ENCODE measurements around the gene GGT6.

The GGT6 gene, protein sequence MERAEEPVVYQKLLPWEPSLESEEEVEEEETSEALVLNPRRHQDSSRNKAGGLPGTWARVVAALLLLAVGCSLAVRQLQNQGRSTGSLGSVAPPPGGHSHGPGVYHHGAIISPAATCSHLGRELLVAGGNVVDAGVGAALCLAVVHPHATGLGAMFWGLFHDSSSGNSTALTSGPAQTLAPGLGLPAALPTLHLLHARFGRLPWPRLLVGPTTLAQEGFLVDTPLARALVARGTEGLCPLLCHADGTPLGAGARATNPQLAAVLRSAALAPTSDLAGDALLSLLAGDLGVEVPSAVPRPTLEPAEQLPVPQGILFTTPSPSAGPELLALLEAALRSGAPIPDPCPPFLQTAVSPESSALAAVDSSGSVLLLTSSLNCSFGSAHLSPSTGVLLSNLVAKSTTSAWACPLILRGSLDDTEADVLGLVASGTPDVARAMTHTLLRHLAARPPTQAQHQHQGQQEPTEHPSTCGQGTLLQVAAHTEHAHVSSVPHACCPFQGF

DNA sequence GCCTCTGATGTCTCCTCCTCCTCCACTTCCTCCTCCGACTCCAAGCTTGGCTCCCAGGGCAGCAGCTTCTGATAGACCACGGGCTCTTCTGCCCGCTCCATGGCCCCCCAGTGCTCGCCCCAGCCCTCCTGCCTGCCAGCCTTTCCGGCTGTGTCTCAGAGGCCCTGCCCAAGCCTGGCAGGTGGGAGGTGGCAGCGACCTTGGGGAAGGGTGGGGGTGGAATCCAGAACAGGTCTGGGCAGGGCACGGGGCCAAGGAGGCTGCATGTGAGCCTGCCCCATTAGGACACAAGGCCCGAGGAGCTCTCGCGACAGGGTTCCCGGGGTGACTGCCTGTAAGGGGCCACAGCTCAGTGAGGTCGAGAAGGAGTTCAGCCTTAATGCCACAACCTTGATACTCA, at the start of gene GGT6:
TSS of gene GGT6 (minus strand) at position 157 of the 400 bp plus-strand sequence. CDS start at position 101, 56 bp downstream.
- ATAC-seq, result no peak
- TF ChIP-seq BACH2 (CRISPR knock-in tag; IDR thresholded peaks at IDR 0.05; ENCODE audit: borderline replicate concordance) (no peak), ZFP3 (CRISPR knock-in tag; IDR thresholded peaks at IDR 0.05) (no peak), OSR1 (CRISPR knock-in tag; IDR thresholded peaks at IDR 0.05) (no peak), ZNF565 (CRISPR knock-in tag; conservative IDR thresholded peaks at IDR 0.05; ENCODE audit: low read depth) (no peak), ESRRG (CRISPR knock-in tag; IDR thresholded peaks at IDR 0.05) (no peak), ZNF8 (CRISPR knock-in tag; IDR thresholded peaks at IDR 0.05) (no peak), TOX (CRISPR knock-in tag; IDR thresholded peaks at IDR 0.05; ENCODE audit: borderline replicate concordance) (no peak), ZC3H10 (CRISPR knock-in tag; IDR thresholded peaks at IDR 0.05) (no peak), GLIS3 (CRISPR knock-in tag; IDR thresholded peaks at IDR 0.05) (no peak), ARNTL (CRISPR knock-in tag; IDR thresholded peaks at IDR 0.05; ENCODE audit: borderline replicate concordance, low read depth) (no peak), ZFP30 (CRISPR knock-in tag; IDR thresholded peaks at IDR 0.05) (no peak), ZNF70 (CRISPR knock-in tag; IDR thresholded peaks at IDR 0.05) (no peak), ISL1 (CRISPR knock-in tag; IDR thresholded peaks at IDR 0.05) (no peak), CSDC2 (CRISPR knock-in tag; IDR thresholded peaks at IDR 0.05) (no peak), RARB (CRISPR knock-in tag; IDR thresholded peaks at IDR 0.05) (no peak), SNAI2 (CRISPR knock-in tag; IDR thresholded peaks at IDR 0.05) (no peak)
- TF ChIP-seq, protein P1, sequence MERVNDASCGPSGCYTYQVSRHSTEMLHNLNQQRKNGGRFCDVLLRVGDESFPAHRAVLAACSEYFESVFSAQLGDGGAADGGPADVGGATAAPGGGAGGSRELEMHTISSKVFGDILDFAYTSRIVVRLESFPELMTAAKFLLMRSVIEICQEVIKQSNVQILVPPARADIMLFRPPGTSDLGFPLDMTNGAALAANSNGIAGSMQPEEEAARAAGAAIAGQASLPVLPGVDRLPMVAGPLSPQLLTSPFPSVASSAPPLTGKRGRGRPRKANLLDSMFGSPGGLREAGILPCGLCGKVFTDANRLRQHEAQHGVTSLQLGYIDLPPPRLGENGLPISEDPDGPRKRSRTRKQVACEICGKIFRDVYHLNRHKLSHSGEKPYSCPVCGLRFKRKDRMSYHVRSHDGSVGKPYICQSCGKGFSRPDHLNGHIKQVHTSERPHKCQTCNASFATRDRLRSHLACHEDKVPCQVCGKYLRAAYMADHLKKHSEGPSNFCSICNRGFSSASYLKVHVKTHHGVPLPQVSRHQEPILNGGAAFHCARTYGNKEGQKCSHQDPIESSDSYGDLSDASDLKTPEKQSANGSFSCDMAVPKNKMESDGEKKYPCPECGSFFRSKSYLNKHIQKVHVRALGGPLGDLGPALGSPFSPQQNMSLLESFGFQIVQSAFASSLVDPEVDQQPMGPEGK (CRISPR knock-in tag; IDR thresholded peaks at IDR 0.05; ENCODE audit: borderline replicate concordance), result no peak
- TF ChIP-seq, protein P2, sequence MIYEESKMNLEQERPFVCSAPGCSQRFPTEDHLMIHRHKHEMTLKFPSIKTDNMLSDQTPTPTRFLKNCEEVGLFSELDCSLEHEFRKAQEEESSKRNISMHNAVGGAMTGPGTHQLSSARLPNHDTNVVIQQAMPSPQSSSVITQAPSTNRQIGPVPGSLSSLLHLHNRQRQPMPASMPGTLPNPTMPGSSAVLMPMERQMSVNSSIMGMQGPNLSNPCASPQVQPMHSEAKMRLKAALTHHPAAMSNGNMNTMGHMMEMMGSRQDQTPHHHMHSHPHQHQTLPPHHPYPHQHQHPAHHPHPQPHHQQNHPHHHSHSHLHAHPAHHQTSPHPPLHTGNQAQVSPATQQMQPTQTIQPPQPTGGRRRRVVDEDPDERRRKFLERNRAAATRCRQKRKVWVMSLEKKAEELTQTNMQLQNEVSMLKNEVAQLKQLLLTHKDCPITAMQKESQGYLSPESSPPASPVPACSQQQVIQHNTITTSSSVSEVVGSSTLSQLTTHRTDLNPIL (CRISPR knock-in tag; IDR thresholded peaks at IDR 0.05; ENCODE audit: low read depth), result no peak
- TF ChIP-seq, protein P3, sequence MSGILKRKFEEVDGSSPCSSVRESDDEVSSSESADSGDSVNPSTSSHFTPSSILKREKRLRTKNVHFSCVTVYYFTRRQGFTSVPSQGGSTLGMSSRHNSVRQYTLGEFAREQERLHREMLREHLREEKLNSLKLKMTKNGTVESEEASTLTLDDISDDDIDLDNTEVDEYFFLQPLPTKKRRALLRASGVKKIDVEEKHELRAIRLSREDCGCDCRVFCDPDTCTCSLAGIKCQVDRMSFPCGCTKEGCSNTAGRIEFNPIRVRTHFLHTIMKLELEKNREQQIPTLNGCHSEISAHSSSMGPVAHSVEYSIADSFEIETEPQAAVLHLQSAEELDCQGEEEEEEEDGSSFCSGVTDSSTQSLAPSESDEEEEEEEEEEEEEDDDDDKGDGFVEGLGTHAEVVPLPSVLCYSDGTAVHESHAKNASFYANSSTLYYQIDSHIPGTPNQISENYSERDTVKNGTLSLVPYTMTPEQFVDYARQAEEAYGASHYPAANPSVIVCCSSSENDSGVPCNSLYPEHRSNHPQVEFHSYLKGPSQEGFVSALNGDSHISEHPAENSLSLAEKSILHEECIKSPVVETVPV (CRISPR knock-in tag; IDR thresholded peaks at IDR 0.05), result no peak

DNA sequence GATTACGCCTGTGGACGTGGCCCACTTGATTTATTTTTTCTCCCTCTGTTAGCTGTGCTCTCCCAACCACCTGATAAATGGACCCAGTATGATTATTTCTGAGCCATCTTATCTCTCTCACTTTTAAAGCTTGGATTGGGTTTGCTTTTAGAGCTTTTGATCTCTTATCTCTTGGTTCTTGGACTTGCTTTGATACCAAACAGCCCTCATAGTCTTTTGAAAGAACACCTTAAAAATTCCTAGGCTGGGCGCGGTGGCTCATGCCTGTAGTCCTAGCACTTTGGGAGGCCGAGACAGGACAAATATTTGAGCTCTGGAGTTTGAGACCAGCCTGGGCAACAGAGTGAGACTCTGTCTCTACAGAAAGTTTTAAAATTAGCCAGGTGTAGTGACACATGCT, 49.8 kb upstream of the GGT6 start:
- no peak for ATAC-seq
- TF ChIP-seq ZNF70 (CRISPR knock-in tag; IDR thresholded peaks at IDR 0.05) (no peak), ZFP3 (CRISPR knock-in tag; IDR thresholded peaks at IDR 0.05) (no peak), CSDC2 (CRISPR knock-in tag; IDR thresholded peaks at IDR 0.05) (no peak), ZNF565 (CRISPR knock-in tag; conservative IDR thresholded peaks at IDR 0.05; ENCODE audit: low read depth) (no peak), ISL1 (CRISPR knock-in tag; IDR thresholded peaks at IDR 0.05) (no peak), PPARA (CRISPR knock-in tag; IDR thresholded peaks at IDR 0.05; ENCODE audit: borderline replicate concordance) (no peak), TCF4 (CRISPR knock-in tag; IDR thresholded peaks at IDR 0.05; ENCODE audit: borderline replicate concordance) (no peak), RARB (CRISPR knock-in tag; IDR thresholded peaks at IDR 0.05) (no peak), ZC3H10 (CRISPR knock-in tag; IDR thresholded peaks at IDR 0.05) (no peak)
- TF ChIP-seq, protein P1 (CRISPR knock-in tag; IDR thresholded peaks at IDR 0.05; ENCODE audit: borderline replicate concordance), result no peak
- TF ChIP-seq, protein P2 (CRISPR knock-in tag; IDR thresholded peaks at IDR 0.05; ENCODE audit: low read depth), result no peak

DNA sequence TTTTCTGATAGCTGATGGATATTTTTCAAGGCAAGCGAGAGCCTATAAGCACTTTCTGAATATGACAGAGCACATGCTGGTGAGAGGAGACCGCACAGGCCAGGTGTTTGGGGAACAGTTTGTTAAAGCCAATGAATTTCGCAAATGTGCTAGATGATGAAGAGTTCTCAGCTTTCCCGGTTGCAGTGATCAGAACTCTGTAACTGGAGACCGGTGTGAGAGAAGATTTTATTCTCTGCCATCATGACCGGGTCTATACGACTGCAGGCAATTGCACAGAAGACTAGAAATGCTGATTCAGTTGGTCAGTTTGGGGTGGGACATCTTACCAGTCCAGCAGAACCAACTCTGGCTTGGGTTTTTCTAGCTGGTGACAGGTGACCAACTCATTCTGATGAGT, 49.4 kb upstream of the GGT6 start:
- no peak for ATAC-seq
- TF ChIP-seq ZFP30 (CRISPR knock-in tag; IDR thresholded peaks at IDR 0.05), result no peak
- TF ChIP-seq ARNTL (CRISPR knock-in tag; IDR thresholded peaks at IDR 0.05; ENCODE audit: borderline replicate concordance, low read depth), result no peak
- no peak for TF ChIP-seq CSDC2 (CRISPR knock-in tag; IDR thresholded peaks at IDR 0.05)
- TF ChIP-seq ESRRG (CRISPR knock-in tag; IDR thresholded peaks at IDR 0.05), result no peak
- TF ChIP-seq, protein P4, sequence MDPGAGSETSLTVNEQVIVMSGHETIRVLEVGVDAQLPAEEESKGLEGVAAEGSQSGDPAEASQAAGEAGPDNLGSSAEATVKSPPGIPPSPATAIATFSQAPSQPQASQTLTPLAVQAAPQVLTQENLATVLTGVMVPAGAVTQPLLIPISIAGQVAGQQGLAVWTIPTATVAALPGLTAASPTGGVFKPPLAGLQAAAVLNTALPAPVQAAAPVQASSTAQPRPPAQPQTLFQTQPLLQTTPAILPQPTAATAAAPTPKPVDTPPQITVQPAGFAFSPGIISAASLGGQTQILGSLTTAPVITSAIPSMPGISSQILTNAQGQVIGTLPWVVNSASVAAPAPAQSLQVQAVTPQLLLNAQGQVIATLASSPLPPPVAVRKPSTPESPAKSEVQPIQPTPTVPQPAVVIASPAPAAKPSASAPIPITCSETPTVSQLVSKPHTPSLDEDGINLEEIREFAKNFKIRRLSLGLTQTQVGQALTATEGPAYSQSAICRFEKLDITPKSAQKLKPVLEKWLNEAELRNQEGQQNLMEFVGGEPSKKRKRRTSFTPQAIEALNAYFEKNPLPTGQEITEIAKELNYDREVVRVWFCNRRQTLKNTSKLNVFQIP (CRISPR knock-in tag; IDR thresholded peaks at IDR 0.05; ENCODE audit: borderline replicate concordance, low read depth), result no peak
- no peak for TF ChIP-seq OSR1 (CRISPR knock-in tag; IDR thresholded peaks at IDR 0.05)
- no peak for TF ChIP-seq ZNF8 (CRISPR knock-in tag; IDR thresholded peaks at IDR 0.05)
- TF ChIP-seq ISL1 (CRISPR knock-in tag; IDR thresholded peaks at IDR 0.05), result no peak
- TF ChIP-seq ZFP3 (CRISPR knock-in tag; IDR thresholded peaks at IDR 0.05), result no peak
- TF ChIP-seq TCF4 (CRISPR knock-in tag; IDR thresholded peaks at IDR 0.05; ENCODE audit: borderline replicate concordance), result no peak

Measured in SK-N-SH treated with all-trans-retinoic acid at 6 μM for 48 hours (cell line).